ENCODE measurements around the gene ALAD.
"Not testable (repeated sequence)": the region's sequence is repeated elsewhere in the genome, so short reads cannot be mapped to it uniquely, and the experiment has no call there.

ALAD gene

DNA sequence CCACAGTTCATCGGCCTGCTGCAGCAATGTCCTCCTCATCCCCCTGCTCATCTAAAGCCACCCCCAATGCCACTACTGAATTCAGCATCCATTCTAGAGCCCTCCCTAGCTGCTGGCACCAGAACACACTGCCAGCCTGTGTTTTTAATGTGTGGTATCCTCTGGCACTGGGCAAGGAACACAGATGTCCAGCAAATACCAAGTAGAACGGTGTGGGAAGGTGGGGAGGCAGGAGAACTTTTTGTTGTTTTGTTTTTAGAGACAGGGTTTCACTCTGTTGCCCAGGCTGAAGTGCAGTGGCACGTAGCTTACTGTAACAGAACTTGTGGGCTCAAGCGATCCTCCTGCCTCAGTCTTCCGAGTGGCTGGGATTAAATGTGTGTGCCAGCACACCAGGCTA, 29.0 kb downstream of the ALAD start:
- DNase-seq, result no peak

DNA sequence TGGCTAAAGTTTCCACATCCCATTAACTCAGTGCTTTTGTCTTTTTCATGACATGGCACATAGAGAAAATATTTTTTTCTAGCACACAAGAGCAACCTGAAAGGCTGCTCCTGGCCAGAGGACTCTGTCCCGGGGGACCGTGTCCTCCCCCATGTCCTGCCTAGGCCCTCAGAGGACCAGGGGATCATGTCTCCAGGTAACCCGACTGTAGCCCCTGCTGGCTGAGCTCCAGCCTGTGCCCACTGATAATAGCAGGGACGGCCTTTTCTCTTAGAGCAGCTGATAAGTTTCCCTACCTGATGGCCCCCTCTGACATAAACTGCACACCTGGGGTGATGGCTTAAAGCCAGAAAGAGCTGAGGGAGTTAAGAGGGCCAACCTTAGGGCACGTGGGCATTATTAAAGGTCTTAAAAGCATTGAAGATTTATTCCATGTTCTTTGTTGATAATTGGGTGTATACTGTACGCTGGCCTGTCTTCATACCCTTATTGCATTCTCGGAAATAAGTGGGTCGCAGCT, 30.2 kb downstream of the ALAD start:
- DNase-seq, result no peak

GRCh38 chr9:113369855-113370140, 31.3 kb downstream of the ALAD start:
- DNase-seq, result no peak

DNA sequence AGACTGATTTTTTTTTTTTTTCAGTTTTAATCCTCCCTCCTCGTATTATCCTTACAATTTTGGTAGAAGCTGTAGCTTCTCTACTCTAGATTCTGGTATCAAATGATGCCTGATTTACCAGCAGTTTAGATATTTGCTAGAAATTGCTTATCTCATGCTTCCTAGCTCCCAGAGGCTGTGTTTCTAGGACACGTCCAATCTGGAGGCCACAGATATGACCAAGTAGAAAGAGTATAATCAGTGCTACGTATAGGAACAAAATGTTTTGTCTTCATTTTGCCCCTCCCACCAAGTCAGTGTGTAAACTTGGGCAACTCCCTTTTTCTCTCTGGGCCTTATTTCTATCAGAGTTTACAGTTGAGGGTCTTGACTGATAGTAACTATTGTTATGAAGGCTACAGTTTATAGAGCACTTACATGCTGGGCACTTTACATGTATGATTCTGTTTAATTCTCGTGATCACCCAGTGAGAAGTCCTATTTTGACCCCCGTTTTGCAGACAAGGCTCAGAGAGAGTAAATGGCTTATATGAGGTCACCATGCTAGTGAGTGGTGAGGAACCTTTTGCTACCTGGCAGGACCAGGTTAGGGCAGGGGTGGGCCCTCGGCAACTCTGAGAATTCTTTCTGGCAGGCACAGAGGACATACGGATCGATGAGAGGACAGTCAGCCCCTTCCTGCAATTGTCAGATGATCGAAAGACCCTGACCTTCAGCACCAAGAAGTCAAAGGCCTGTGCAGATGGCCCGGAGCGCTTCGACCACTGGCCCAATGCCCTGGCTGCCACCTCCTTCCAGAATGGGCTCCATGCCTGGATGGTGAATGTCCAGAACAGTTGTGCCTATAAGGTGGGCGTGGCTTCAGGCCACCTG, 31.9 kb downstream of the ALAD start:
- no peak for DNase-seq

- DNase-seq, result no peak
Measured at GRCh38 chr9:113368348-113368981, 32.6 kb downstream of the ALAD start.

DNA sequence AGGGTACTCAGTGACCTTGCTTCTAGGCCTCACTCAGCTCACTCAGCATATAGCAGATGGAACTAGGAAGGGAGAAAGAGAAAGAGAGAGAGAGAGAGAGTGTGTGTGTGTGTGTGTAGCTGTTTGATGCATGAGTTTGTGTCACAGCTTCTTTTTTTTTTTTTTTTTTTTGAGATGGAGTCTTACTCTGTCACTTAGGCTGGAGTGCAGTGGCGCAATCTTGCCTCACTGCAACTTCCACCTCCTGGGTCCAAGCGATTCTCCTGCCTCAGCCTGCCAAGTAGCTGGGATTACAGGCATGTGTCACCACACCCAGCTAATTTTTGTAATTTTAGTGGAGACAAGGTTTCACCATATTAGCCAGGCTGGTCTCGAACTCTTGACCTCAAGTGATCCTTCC, 35.4 kb downstream of the ALAD start:
- not testable (repeated sequence) for DNase-seq

GRCh38 chr9:113364951-113365350, 36.1 kb downstream of the ALAD start:
- DNase-seq, result no peak

DNA sequence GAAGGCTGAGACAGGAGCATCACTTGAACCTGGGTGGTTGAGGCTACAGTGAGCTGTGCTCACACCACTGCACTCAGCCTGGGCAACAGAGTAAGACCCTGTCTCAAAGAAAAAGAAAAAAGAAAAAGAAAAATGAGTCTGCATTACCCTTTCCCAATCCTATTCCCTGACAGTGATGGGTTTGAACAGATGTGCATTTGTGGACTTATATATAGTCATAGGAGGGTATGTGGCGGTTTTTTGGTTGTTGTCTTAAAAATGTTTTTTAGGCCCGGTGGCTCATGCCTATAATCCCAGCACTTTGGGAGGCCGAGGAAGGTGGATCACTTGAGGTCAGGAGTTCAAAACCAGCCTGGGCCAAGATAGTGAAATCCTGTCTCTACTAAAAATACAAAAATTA, 37.7 kb downstream of the ALAD start:
- DNase-seq, result no peak

DNA sequence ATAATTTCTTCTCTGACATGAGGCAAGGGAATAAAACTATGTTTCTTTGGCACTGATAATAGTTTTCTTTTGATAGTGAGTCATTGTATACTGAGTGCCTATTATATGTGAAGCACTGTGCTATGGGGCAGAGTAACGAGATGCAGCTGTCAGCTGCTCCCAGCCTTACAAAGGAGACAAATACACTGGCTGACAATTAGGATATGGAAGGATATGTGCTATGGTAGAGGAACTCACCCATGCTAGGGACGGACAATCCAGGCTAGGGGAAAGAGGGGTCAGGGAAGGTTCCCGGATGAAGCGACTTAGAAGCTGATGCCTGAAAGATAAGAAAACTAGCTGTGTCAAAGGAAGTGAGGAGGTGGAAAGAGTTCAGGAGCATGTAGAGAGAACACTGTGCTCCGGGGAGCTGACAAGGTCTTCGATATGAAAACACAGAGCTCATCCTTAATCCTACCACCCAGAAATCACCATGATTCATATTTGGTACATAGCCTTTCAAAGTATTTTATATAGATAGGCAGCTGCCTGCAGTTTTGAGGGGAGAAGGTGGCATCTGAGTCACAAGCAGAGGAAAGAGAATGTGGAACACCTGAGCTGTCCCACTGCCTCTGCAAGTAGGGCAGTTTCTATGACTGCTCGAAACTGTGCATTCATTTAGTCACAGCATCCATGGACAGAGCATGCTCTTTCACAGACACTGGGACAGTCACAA, 39.6 kb downstream of the ALAD start:
- no peak for DNase-seq

DNA sequence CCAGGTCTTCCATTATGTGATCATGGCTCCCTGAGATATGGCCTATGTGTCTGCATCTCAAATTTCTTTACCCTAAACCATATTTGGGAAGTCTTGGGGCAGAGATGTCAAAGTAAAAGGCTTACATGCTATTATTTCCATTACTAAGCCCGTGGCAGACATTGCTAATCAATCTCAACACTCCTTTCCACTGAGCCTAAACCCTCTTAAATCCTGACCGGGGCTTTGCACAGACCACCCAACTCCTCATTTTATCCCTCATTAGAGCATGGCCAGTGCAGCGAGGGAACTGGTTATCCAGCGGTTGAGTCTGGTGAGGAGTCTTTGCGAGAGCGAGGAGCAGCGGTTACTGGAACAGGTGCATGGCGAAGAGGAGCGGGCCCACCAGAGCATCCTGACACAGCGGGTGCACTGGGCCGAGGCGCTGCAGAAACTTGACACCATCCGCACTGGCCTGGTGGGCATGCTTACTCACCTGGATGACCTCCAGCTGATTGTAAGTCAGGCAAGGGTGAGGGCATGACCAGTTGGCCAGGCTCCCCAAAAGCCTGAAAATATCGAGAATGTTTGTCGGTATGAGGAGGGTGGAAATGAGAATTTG, 40.7 kb downstream of the ALAD start:
- no peak for DNase-seq

- DNase-seq, result no peak
Measured at GRCh38 chr9:113359385-113359784, 41.7 kb downstream of the ALAD start.

DNA sequence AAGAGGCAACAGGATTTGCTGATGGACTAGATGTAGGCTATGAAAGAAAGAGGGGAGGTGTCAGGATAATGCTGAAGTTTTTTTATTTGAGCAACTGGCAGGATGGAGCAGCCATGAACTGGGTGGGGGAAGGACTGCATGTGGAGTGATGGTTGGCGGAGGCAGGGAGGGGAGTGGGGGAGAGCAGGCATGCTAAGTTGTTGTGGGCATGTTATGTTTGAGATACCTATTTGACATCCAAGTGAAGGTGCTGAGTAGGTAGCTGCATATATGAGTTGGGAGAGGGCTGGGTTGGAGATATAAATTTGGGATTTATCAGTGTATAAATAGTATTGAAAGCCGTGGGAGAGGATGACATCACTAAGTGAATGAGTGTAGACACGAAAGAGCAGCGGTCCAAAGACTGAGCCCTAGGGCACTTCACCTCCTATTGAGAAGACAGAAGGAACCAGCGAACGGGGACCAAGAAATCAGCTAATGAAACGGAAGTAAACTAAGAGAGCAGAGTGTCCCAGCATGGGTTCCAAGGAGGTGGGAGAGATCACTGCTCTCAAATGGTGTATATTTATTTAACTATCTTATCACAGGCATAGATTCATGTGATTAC, 44.3 kb downstream of the ALAD start:
- no peak for DNase-seq

DNA sequence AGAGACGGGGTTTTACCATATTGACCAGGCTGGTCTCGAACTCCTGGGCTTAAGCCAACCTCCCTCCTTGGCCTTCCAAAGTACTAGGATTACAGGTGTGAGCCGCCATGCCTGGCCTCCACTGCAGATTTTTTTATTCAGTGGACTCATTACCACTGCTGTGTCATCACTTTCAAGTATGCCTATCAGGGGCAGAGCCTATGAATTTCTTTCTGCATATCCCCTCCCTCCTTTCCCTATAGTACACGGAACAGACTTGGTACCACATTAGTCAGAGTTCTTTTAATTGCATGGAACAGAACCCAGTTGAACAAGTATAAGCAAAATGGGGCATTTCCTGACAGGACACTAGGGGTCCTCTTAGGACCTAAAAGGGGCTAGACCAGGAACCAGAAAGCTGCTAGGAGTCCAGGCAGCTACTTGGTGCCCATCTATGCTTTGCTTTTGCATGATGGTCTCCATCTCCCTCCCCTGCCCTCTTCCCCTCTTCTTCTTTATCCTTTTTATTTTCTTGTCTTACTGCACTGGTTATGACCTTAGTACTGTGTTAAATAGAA, 46.0 kb downstream of the ALAD start:
- DNase-seq, result no peak

- no peak for DNase-seq
Measured at GRCh38 chr9:113352411-113352810, 48.7 kb downstream of the ALAD start.

DNA sequence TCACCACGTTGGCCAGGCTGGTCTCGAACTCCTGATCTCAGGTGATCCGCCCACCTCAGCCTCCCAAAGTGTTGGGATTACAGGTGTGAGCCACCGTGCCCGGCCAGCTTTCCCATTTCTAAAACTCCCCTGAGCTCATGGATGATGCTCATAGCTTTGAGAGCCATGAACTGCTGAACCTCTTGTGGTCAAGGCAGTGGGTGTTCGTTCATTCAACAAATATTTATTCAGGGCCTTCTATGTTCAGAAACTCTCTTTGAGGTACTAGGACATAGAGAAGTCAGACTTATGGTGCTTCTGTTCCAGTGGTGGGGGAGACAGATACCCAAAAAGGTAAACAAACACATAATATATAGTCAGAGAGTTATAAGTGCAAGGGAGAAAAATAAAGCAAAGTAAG, 49.1 kb downstream of the ALAD start:
- no peak for DNase-seq

DNA sequence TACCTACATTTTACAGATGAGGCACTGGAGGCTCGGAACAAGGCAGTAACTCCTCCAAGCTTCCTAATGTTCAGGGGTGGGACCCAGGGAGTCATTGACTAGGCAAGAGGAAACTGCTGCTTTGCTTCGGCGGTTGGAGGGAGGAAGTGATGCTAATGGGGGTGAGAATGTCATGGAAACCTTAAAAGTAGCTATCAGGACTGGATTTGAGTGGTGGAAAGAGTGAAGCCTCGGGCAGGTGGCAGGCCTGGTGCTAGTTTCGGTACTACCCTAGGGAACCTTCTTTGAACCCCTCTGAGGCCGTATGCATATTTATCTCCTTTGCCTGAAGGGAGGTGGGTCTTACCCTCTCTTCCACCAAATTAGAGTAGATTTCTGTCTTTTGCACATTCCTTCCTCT, 50.1 kb downstream of the ALAD start:
- DNase-seq, result no peak

DNA sequence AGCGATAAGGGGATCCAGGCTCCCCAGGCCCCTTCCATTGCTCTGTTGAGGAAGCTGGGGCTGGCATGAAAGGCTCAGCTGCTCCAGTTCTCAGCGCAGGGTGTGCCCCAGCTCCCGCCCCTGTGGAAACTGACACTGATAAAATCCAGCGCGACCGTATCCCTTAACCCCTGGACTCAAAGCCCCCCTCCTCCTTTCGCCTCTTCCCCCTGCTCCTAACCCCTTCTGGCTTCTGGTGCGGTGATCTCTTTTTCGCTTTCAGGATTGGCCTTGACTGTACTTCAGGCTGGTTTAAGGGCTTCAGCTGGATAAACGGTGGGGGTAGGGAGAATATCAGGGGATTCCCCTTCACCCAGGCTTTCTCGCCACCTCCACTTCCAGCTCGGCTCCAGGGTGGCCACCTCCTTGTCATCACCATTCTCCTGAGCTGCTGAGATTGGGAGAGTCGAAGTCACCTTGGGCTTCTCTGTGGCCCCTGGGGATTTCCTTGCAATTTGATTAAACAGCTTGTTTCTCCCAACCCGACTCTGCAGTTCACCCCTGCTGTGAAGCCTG, 50.9 kb downstream of the ALAD start:
- DNase-seq, result no peak

DNA sequence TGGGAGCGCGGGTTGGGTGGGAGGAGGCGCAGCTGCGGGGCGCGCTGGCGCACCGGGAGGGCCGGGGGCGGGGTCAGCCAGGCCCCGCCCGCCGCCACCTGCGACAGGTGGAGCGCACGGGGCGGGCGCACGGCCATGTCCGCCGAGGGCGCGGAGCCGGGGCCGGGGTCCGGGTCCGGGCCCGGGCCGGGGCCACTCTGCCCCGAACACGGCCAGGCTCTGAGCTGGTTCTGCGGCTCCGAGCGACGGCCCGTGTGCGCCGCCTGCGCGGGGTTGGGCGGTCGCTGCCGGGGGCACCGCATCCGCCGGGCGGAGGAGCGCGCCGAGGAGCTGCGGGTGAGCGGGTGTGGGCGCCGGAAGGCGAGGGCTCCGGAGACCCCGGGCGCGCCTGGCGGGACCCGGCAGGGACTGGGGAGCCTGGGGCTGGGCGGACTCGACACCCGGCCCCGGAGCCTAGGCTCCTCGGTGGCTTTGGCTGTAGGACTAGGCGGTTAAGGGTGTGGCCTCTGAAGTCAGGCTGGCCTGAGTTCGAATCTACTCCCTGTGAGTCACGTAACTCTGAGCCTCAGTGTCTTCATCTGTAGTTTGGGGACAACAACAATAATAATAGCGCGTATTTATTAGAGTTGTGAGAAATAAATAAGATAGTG, 51.5 kb downstream of the ALAD start, which contains the start of gene BSPRY:
BSPRY (plus strand) TSS at position 97 of the 650 bp plus-strand sequence; CDS start at position 136, 39 bp downstream.
- no peak for DNase-seq

- DNase-seq, result no peak
Measured at GRCh38 chr9:113349066-113349444, 52.0 kb downstream of the ALAD start.

DNA sequence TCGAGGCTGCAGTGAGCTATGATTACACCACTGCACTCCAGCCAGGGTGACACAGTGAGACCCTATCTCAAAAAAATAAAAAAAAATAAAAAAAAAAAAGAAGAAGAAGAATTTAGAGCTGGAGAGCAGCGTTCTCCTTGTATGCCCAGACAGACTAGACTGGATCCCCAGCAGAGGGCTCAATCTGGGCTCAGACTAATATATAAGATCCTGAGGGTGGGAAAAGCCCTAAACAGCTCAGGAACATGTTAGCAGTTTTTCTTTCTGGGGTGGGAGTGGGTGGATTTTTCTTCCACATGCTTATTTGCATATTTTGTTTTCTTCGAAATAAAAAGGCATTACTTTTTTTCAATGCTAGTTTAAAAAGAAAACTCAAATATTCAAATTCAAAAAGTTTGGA, 52.6 kb downstream of the ALAD start:
- DNase-seq, result no peak

- no peak for DNase-seq
Measured at GRCh38 chr9:113345671-113346070, 55.4 kb downstream of the ALAD start.

- no peak for DNase-seq
Measured at GRCh38 chr9:113345190-113345589, 55.9 kb downstream of the ALAD start.

Data from NCI-H2227 treated with DMSO at 0.1 percent for 48 hours (cell line).